HepG2 (cell line): ENCODE data around the gene NDC80.

Experiments
- FIP1L1 ChIP-seq: fragments of 200-400 bp; formaldehyde crosslinking; IDR thresholded peaks from 2 replicates; pipeline ENCODE4 v1.6.1; 2018; ENCODE audit warnings: low read depth, mild to moderate bottlenecking, low read length, moderate library complexity, borderline replicate concordance; ENCODE audit not compliant: insufficient read depth
- HCFC1 ChIP-seq: fragments of 150-350 bp; IDR thresholded peaks from 2 replicates; pipeline ENCODE4 v1.6.1; 2014; ENCODE audit warnings: low read depth, low read length
- KAT2B ChIP-seq: fragments of 150-350 bp; IDR thresholded peaks from 2 replicates; pipeline ENCODE4 v1.6.1; 2014; ENCODE audit warnings: low read depth, low read length, borderline replicate concordance
- MTA3 ChIP-seq: sonication (generic); formaldehyde crosslinking; IDR thresholded peaks from 2 replicates; pipeline ENCODE4 v1.4.0; 2020; ENCODE audit warnings: missing genetic modification reagents
- MXI1 ChIP-seq: IDR thresholded peaks from 3 replicates; pipeline ENCODE4 v1.6.1; 2012; ENCODE audit warnings: low read depth, low read length, inconsistent platforms, borderline replicate concordance
- NFE2L2 ChIP-seq: fragments of 150-350 bp; IDR thresholded peaks from 2 replicates; pipeline ENCODE4 v1.6.1; 2014; ENCODE audit warnings: low read length
- RXRA ChIP-seq: sonication (generic); formaldehyde crosslinking; IDR thresholded peaks from 2 replicates; pipeline ENCODE4 v1.5.1; 2020; ENCODE audit warnings: missing genetic modification reagents
- SATB2 ChIP-seq: sonication (generic); formaldehyde crosslinking; IDR thresholded peaks from 2 replicates; pipeline ENCODE4 v1.5.0; 2020; ENCODE audit warnings: missing genetic modification reagents
- SP2 ChIP-seq: sonication (generic); formaldehyde crosslinking; IDR thresholded peaks from 2 replicates; pipeline ENCODE4 v1.5.1; 2020; ENCODE audit warnings: mild to moderate bottlenecking, missing genetic modification reagents
- ZBTB3 ChIP-seq: sonication (generic); formaldehyde crosslinking; IDR thresholded peaks from 2 replicates; pipeline ENCODE4 v1.4.0; 2020; ENCODE audit warnings: low read depth, mild to moderate bottlenecking, moderate library complexity, missing genetic modification reagents, borderline replicate concordance
- ZKSCAN8 ChIP-seq: IDR thresholded peaks from 2 replicates; pipeline ENCODE4 v1.6.1; 2016; ENCODE audit warnings: borderline replicate concordance, missing genetic modification reagents, missing compliant biosample characterization
- ZNF12 ChIP-seq: sonication (generic); formaldehyde crosslinking; IDR thresholded peaks from 2 replicates; pipeline ENCODE4 v1.5.0; 2020; ENCODE audit warnings: missing genetic modification reagents
- ZSCAN30 ChIP-seq: sonication (generic); formaldehyde crosslinking; IDR thresholded peaks from 2 replicates; pipeline ENCODE4 v1.5.0; 2020; ENCODE audit warnings: mild to moderate bottlenecking, missing genetic modification reagents
- TF ChIP-seq, protein P1 (sequence below): sonication (generic); formaldehyde crosslinking; IDR thresholded peaks from 2 replicates; pipeline ENCODE4 v1.5.0; 2020; ENCODE audit warnings: mild to moderate bottlenecking, missing genetic modification reagents, moderate library complexity

DNA sequence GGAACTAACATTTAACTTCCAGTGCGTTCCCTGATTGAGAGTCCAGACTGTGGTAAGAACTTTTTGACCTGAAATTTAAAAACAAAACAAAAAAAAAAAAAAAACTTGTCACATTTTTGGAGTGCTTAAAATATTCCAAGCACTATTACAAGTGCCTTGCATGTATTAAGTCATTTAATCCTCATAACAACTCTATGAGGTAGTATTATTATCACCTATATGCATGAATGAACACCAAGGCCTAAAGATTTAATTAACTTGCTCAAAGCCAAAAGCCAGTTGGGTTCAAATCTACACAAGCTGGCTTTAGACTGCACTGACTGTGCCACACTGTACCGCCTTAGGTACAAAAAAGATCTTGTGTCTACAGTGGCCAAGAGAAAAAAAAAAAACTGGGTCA is 35.3 kb upstream of the NDC80 start:
- TF ChIP-seq FIP1L1 (no peak), ZNF12 (no peak), RXRA (CRISPR knock-in tag) (no peak), ZSCAN30 (CRISPR knock-in tag) (no peak), NFE2L2 (no peak), HCFC1 (no peak), SP2 (CRISPR knock-in tag) (no peak), SATB2 (CRISPR knock-in tag) (no peak), MXI1 (no peak), ZBTB3 (CRISPR knock-in tag) (no peak), ZKSCAN8 (CRISPR knock-in tag) (no peak), MTA3 (CRISPR knock-in tag) (no peak), KAT2B (no peak)
- TF ChIP-seq, protein P1, sequence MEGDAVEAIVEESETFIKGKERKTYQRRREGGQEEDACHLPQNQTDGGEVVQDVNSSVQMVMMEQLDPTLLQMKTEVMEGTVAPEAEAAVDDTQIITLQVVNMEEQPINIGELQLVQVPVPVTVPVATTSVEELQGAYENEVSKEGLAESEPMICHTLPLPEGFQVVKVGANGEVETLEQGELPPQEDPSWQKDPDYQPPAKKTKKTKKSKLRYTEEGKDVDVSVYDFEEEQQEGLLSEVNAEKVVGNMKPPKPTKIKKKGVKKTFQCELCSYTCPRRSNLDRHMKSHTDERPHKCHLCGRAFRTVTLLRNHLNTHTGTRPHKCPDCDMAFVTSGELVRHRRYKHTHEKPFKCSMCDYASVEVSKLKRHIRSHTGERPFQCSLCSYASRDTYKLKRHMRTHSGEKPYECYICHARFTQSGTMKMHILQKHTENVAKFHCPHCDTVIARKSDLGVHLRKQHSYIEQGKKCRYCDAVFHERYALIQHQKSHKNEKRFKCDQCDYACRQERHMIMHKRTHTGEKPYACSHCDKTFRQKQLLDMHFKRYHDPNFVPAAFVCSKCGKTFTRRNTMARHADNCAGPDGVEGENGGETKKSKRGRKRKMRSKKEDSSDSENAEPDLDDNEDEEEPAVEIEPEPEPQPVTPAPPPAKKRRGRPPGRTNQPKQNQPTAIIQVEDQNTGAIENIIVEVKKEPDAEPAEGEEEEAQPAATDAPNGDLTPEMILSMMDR (CRISPR knock-in tag), result no peak
